SK-N-SH treated with all-trans-retinoic acid at 6 μM for 48 hours (cell line): ENCODE results near the gene XPO1.
"Not testable (repeated sequence)": the region's sequence is repeated elsewhere in the genome, so short reads cannot be mapped to it uniquely, and the experiment has no call there.

Experiments
- ARNTL ChIP-seq: fragments of 450-650 bp; formaldehyde crosslinking; IDR thresholded peaks from 2 replicates; pipeline ENCODE4 v1.5.0; 2020; ENCODE audit warnings: low read depth, mild to moderate bottlenecking, moderate library complexity, borderline replicate concordance
- BACH2 ChIP-seq: fragments of 250-450 bp; sonication (Bioruptor Pico); IDR thresholded peaks from 2 replicates; pipeline ENCODE4 v1.9.0; 2021; ENCODE audit warnings: mild to moderate bottlenecking, borderline replicate concordance
- CSDC2 ChIP-seq: fragments of 250-450 bp; sonication (Bioruptor Pico); IDR thresholded peaks from 2 replicates; pipeline ENCODE4 v1.5.0; 2020; ENCODE audit warnings: mild to moderate bottlenecking, moderate library complexity
- OSR1 ChIP-seq: fragments of 250-450 bp; sonication (Bioruptor Pico); IDR thresholded peaks from 2 replicates; pipeline ENCODE4 v1.8.0; 2022; ENCODE audit warnings: moderate library complexity, mild to moderate bottlenecking, inconsistent platforms
- RARB ChIP-seq: fragments of 250-450 bp; sonication (Bioruptor Pico); IDR thresholded peaks from 2 replicates; pipeline ENCODE4 v1.8.0; 2021; ENCODE audit warnings: mild to moderate bottlenecking, moderate library complexity
- TCF4 ChIP-seq: fragments of 250-450 bp; sonication (Bioruptor Pico); IDR thresholded peaks from 2 replicates; pipeline ENCODE4 v1.8.0; 2021; ENCODE audit warnings: mild to moderate bottlenecking, moderate library complexity, borderline replicate concordance
- ZFP30 ChIP-seq: fragments of 450-650 bp; formaldehyde crosslinking; IDR thresholded peaks from 2 replicates; pipeline ENCODE4 v1.5.0; 2022; ENCODE audit warnings: mild to moderate bottlenecking, moderate library complexity
- ZNF70 ChIP-seq: fragments of 450-650 bp; formaldehyde crosslinking; IDR thresholded peaks from 2 replicates; pipeline ENCODE4 v1.5.0; 2020; ENCODE audit warnings: mild to moderate bottlenecking, moderate library complexity
- ZNF8 ChIP-seq: fragments of 450-650 bp; formaldehyde crosslinking; IDR thresholded peaks from 2 replicates; pipeline ENCODE4 v1.5.0; 2020; ENCODE audit warnings: mild to moderate bottlenecking, moderate library complexity
- TF ChIP-seq, protein P1 (sequence below): fragments of 250-450 bp; sonication (Bioruptor Pico); IDR thresholded peaks from 2 replicates; pipeline ENCODE4 v1.8.0; 2020; ENCODE audit warnings: mild to moderate bottlenecking, moderate library complexity, borderline replicate concordance
- TF ChIP-seq, protein P2 (sequence below): fragments of 250-450 bp; sonication (Bioruptor Pico); IDR thresholded peaks from 2 replicates; pipeline ENCODE4 v1.5.0; 2020; ENCODE audit warnings: mild to moderate bottlenecking, moderate library complexity
- TF ChIP-seq, protein P3 (sequence below): fragments of 250-450 bp; sonication (Bioruptor Pico); IDR thresholded peaks from 2 replicates; pipeline ENCODE4 v1.5.1; 2020; ENCODE audit warnings: low read depth, mild to moderate bottlenecking, moderate library complexity
- TF ChIP-seq, protein P4 (sequence below): fragments of 250-450 bp; sonication (Bioruptor Pico); IDR thresholded peaks from 2 replicates; pipeline ENCODE4 v1.5.1; 2021; ENCODE audit warnings: mild to moderate bottlenecking, moderate library complexity

DNA sequence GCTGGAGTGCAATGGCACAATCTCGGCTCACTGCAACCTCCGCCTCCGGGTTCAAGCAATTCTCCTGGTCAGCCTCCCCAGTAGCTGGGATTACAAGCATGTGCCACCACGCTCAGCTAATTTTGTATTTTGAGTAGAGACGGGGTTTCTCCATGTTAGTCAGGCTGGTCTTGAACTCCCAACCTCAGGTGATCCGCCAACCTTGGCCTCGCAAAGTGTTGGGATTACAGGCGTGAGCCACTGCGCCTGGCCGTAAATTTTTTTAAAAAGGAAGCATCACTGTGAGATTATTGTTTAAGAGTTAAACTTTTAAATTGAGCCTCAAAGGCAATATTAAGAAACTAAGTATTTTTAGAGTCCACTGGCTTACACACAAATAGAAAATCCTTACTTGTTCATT is 69.9 kb downstream of the XPO1 start:
- TF ChIP-seq, protein P1, sequence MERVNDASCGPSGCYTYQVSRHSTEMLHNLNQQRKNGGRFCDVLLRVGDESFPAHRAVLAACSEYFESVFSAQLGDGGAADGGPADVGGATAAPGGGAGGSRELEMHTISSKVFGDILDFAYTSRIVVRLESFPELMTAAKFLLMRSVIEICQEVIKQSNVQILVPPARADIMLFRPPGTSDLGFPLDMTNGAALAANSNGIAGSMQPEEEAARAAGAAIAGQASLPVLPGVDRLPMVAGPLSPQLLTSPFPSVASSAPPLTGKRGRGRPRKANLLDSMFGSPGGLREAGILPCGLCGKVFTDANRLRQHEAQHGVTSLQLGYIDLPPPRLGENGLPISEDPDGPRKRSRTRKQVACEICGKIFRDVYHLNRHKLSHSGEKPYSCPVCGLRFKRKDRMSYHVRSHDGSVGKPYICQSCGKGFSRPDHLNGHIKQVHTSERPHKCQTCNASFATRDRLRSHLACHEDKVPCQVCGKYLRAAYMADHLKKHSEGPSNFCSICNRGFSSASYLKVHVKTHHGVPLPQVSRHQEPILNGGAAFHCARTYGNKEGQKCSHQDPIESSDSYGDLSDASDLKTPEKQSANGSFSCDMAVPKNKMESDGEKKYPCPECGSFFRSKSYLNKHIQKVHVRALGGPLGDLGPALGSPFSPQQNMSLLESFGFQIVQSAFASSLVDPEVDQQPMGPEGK, result not testable (repeated sequence)
- TF ChIP-seq, protein P2, sequence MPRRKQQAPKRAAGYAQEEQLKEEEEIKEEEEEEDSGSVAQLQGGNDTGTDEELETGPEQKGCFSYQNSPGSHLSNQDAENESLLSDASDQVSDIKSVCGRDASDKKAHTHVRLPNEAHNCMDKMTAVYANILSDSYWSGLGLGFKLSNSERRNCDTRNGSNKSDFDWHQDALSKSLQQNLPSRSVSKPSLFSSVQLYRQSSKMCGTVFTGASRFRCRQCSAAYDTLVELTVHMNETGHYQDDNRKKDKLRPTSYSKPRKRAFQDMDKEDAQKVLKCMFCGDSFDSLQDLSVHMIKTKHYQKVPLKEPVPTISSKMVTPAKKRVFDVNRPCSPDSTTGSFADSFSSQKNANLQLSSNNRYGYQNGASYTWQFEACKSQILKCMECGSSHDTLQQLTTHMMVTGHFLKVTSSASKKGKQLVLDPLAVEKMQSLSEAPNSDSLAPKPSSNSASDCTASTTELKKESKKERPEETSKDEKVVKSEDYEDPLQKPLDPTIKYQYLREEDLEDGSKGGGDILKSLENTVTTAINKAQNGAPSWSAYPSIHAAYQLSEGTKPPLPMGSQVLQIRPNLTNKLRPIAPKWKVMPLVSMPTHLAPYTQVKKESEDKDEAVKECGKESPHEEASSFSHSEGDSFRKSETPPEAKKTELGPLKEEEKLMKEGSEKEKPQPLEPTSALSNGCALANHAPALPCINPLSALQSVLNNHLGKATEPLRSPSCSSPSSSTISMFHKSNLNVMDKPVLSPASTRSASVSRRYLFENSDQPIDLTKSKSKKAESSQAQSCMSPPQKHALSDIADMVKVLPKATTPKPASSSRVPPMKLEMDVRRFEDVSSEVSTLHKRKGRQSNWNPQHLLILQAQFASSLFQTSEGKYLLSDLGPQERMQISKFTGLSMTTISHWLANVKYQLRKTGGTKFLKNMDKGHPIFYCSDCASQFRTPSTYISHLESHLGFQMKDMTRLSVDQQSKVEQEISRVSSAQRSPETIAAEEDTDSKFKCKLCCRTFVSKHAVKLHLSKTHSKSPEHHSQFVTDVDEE (CRISPR knock-in tag), result not testable (repeated sequence)
- not testable (repeated sequence) for TF ChIP-seq RARB (CRISPR knock-in tag); CSDC2 (CRISPR knock-in tag); ZNF8; ZNF70 (CRISPR knock-in tag); BACH2; OSR1 (CRISPR knock-in tag); TCF4 (CRISPR knock-in tag); ARNTL (CRISPR knock-in tag); ZFP30 (CRISPR knock-in tag)
- TF ChIP-seq, protein P3, sequence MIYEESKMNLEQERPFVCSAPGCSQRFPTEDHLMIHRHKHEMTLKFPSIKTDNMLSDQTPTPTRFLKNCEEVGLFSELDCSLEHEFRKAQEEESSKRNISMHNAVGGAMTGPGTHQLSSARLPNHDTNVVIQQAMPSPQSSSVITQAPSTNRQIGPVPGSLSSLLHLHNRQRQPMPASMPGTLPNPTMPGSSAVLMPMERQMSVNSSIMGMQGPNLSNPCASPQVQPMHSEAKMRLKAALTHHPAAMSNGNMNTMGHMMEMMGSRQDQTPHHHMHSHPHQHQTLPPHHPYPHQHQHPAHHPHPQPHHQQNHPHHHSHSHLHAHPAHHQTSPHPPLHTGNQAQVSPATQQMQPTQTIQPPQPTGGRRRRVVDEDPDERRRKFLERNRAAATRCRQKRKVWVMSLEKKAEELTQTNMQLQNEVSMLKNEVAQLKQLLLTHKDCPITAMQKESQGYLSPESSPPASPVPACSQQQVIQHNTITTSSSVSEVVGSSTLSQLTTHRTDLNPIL (CRISPR knock-in tag), result not testable (repeated sequence)
- TF ChIP-seq, protein P4, sequence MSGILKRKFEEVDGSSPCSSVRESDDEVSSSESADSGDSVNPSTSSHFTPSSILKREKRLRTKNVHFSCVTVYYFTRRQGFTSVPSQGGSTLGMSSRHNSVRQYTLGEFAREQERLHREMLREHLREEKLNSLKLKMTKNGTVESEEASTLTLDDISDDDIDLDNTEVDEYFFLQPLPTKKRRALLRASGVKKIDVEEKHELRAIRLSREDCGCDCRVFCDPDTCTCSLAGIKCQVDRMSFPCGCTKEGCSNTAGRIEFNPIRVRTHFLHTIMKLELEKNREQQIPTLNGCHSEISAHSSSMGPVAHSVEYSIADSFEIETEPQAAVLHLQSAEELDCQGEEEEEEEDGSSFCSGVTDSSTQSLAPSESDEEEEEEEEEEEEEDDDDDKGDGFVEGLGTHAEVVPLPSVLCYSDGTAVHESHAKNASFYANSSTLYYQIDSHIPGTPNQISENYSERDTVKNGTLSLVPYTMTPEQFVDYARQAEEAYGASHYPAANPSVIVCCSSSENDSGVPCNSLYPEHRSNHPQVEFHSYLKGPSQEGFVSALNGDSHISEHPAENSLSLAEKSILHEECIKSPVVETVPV, result not testable (repeated sequence)
